Measurements from ENCODE around the gene TRMT61A. TPM values are rescaled to one million over a fixed set of nuclear protein-coding genes. Genes with fewer than 3 reads are reported as not detected.

The TRMT61A gene
- total and polyA plus RNA-seq, 2 experiments from 2014 or later = 13.3 to 15.0 TPM

DNA sequence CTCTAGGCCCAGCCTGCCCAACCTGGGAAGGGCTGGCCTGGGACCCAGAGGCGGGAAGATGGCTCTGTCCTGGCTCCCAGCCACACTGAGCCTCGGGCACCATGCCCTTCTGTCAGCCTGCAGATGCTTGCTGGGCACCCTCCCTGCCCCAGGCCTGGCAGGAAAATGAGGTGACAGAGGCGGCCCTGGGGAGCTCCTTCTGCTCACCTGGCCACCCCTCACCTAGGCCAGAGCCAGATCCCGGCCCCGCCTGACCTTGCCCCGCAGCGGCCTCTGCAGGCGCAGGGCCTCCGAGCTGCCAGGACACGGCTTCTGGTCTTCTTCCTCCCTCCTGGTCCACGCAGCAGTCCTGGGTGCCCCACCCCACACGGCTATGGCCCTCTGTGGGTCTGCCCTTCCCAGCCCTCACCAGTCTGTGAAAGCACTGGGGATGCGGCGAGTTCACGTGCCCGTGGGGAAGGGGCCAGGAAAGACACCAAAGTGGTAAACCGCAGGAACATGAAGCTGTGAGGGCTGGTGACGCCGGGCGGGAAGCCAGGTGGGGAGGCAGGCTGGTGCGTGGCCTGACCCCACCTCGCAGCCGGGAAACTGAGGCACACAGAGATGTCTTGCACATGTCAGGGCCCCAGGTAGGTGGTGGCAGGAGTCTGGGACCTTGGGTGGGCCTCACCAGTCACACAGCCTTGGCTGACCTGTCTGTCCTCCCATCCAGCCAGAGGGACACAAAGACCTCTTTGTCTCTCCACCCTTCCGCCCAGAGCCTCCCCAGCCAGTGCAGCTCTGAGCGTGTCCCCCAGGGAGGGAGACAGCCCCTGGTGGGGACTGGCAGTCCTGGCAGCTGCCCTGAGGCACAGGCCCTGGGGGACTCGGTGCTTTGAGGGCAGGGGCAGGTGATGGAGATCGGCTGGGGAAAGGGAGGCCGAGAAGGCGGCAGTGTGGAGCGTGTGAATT is 20.6 kb downstream of the TRMT61A start:
- Histone ChIP-seq H2AFZ (no peak overlapping the region), H3K27me3 (replicated peaks; ENCODE audit: insufficient read depth) (no peaks in the 10 kb centered on the region), H3F3A (ENCODE audit: insufficient read depth) (peaks cover 17% of the 10 kb centered on the region), H3K4me3 (no peak overlapping the region), H3K36me3 (ENCODE audit: low read depth) (no peaks in the 10 kb centered on the region), H4K20me1 (ENCODE audit: insufficient read depth) (no peaks in the 10 kb centered on the region), H3K4me2 (ENCODE audit: unreplicated experiment) (no peak overlapping the region), H3K9me2 (ENCODE audit: insufficient read depth) (no peaks in the 10 kb centered on the region), H3K9me3 (ENCODE audit: low read depth) (no peaks in the 10 kb centered on the region), H3K79me2 (ENCODE audit: insufficient read depth) (peaks cover 2% of the 10 kb centered on the region), H3K4me1 (ENCODE audit: insufficient read depth) (peaks cover 29% of the 10 kb centered on the region), H3K27ac (no peak overlapping the region), H3K9ac (no peak overlapping the region)
- DNase-seq = no peak
- 65 to 71% methylated on average over 30 of the region's 30 CpGs for WGBS, 2 experiments (ENCODE audit: low coverage in 1 of 2, low lambda C conversion rate in 2 of 2, missing lambda C conversion rate in 2 of 2)
- in situ Hi-C loops (cut with MboI) = no loop called here
- no peak for TF ChIP-seq EZH2 (IDR thresholded peaks at IDR 0.05; ENCODE audit: insufficient read depth, poor library complexity, severe bottlenecking)
- TF ChIP-seq EZH2phosphoT487 (IDR thresholded peaks at IDR 0.05; ENCODE audit: insufficient read depth, low read depth) = no peak

DNA sequence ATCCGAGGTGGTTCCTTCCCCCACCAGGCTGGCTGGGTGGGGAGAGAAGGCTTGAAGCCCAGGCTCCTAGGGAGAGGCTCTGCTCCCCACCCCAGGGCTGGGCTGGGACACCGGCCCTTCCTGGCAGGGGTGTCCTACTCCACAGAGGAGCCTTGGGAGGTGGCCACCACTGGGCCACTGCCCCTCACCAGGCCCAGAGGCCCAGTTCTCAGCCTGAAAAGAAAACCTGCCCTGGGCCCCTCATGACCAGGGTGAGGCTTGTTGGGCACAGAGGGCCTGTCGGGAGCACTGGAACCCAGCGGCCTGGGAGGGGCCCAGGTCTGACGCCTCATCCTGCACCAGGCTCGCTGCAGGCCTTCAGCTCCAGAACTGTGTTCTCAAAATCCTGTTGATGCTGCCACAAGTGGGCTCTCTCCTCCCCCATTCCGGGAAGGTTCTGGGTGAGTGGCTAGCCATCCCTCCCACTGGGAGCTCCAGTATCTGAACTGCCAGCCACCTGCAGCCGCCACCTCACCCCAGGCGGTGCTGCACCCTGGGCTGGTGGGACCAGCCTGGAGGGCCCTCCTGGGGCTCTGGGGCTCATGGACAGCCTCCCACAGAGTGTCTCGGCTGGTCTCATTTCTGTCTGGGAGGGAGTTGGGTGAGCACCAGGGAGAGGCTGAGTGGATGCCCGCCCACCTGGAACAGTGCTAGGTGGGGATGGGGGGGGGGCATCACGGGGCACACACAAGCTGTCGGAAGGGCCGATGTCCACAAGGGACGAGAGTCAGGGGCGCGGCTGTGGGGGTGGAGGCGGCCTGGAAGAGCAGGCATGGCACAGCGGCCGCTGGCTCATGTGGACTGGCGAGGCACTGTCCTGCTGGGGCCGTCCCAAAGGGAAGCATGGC is 21.7 kb downstream of the TRMT61A start:
- no peak overlapping the region for H3K4me2 ChIP-seq (ENCODE audit: unreplicated experiment)
- TF ChIP-seq EZH2phosphoT487 (IDR thresholded peaks at IDR 0.05; ENCODE audit: insufficient read depth, low read depth) = no peak
- TF ChIP-seq EZH2 (IDR thresholded peaks at IDR 0.05; ENCODE audit: insufficient read depth, poor library complexity, severe bottlenecking) = no peak
- no peaks in the 10 kb centered on the region for H3K9me3 ChIP-seq (ENCODE audit: low read depth)
- H3K27me3 ChIP-seq (replicated peaks; ENCODE audit: insufficient read depth) = no peaks in the 10 kb centered on the region
- H2AFZ ChIP-seq = peak overlapping the region; percentile 65; the same call in 1 of the 2 replicates
- peaks cover 13% of the 10 kb centered on the region for H3K79me2 ChIP-seq (ENCODE audit: insufficient read depth)
- no peaks in the 10 kb centered on the region for H3K36me3 ChIP-seq (ENCODE audit: low read depth)
- H3K9ac ChIP-seq = peak overlapping the region; percentile 74
- H3K9me2 ChIP-seq (ENCODE audit: insufficient read depth) = no peaks in the 10 kb centered on the region
- no peak overlapping the region for H3K4me3 ChIP-seq
- H3K4me1 ChIP-seq (ENCODE audit: insufficient read depth) = peaks cover 29% of the 10 kb centered on the region
- H4K20me1 ChIP-seq (ENCODE audit: insufficient read depth) = no peaks in the 10 kb centered on the region
- H3K27ac ChIP-seq = peak overlapping the region; percentile 90
- DNase-seq = peak; percentile 45
- WGBS, 2 experiments (ENCODE audit: low coverage in 1 of 2, low lambda C conversion rate in 2 of 2, missing lambda C conversion rate in 2 of 2) = 33 to 44% methylated on average over 12 to 22 of the region's 22 CpGs
- H3F3A ChIP-seq (ENCODE audit: insufficient read depth) = peaks cover 17% of the 10 kb centered on the region
- in situ Hi-C loops (cut with MboI) = no loop called here

DNA sequence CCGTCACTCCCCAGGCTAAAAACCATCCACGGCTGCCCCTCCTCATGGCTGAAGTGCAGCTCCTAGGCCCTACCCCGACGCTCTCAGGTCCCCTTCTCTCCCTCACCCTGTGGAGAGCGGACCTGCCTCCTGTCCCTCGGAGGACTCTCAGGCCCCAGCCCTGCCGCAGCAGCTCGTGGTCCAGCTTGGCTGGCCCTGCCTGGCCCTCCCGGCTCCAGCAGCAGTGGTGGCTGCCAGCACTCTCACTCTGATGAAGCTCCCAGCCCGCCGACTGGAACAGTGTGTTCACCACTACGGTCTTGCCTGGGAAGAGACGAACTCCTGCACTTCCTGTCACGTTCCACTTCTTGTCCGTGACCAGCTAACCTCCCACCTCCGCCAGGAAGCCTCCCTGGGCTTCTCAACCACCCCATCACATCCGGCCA is 22.4 kb downstream of the TRMT61A start:
- Histone ChIP-seq H3K4me1 (ENCODE audit: insufficient read depth) (peaks cover 29% of the 10 kb centered on the region), H3K27me3 (replicated peaks; ENCODE audit: insufficient read depth) (no peaks in the 10 kb centered on the region), H4K20me1 (ENCODE audit: insufficient read depth) (no peaks in the 10 kb centered on the region), H3K9ac (peak overlapping the region; percentile 74), H3K4me3 (peak overlapping the region; percentile 9; the same call in 1 of the 2 replicates), H3K9me3 (ENCODE audit: low read depth) (no peaks in the 10 kb centered on the region), H3K27ac (peak overlapping the region; percentile 90), H2AFZ (peak overlapping the region; percentile 65), H3K79me2 (ENCODE audit: insufficient read depth) (peaks cover 19% of the 10 kb centered on the region), H3K4me2 (ENCODE audit: unreplicated experiment) (peak overlapping the region; percentile 50), H3K9me2 (ENCODE audit: insufficient read depth) (no peaks in the 10 kb centered on the region), H3F3A (ENCODE audit: insufficient read depth) (peaks cover 17% of the 10 kb centered on the region), H3K36me3 (ENCODE audit: low read depth) (no peaks in the 10 kb centered on the region)
- WGBS, 2 experiments (ENCODE audit: low coverage in 1 of 2, low lambda C conversion rate in 2 of 2, missing lambda C conversion rate in 2 of 2) = 18 to 22% methylated on average over 17 of the region's 17 CpGs
- TF ChIP-seq EZH2 (IDR thresholded peaks at IDR 0.05; ENCODE audit: insufficient read depth, poor library complexity, severe bottlenecking) (no peak), EZH2phosphoT487 (IDR thresholded peaks at IDR 0.05; ENCODE audit: insufficient read depth, low read depth) (no peak)
- in situ Hi-C loops (cut with MboI) = no loop called here
- peak; percentile 70 for DNase-seq
